Heart left ventricle (tissue), 16 donors: Measurements from ENCODE around the gene EIF3A. TPM values are rescaled to one million over a fixed set of nuclear protein-coding genes. Genes with fewer than 3 reads are reported as not detected.
"Not testable (repeated sequence)": the region's sequence is repeated elsewhere in the genome, so short reads cannot be mapped to it uniquely, and the experiment has no call there.

ENCODE experiments used
- ATAC-seq, 4 donors: fragments of 200-7000 bp; cut with Tn5 transposase; one replicate each; pipeline ENCODE4 v1.9.1; 2020 to 2022; ENCODE audit warnings: moderate library complexity in 4 of 4, mild to moderate bottlenecking in 3 of 4, moderate number of reproducible peaks in 1 of 4
- DNase-seq, 5 donors: peaks; one replicate each; pipeline ENCODE4 v3.0.0-alpha.2; 2020
- H3K27ac ChIP-seq, 12 donors: fragments of 200-600 bp; sonication (generic) in 4 of 12; one replicate each; pipeline versions ENCODE4 v1.5.0 to v1.8.0; 2016 to 2022; ENCODE audit warnings: mild to moderate bottlenecking in 2 of 12
- H3K27me3 ChIP-seq, 9 donors: fragments of 200-600 bp; sonication (generic) in 2 of 9; one replicate each; pipeline versions ENCODE4 v1.5.1 to v1.8.0; 2016 to 2022; ENCODE audit warnings: mild to moderate bottlenecking in 3 of 9
- H3K36me3 ChIP-seq, 9 donors: fragments of 200-600 bp; sonication (generic) in 2 of 9; one replicate each; pipeline versions ENCODE4 v1.5.0 to v1.8.0; 2018 to 2022; ENCODE audit warnings: mild to moderate bottlenecking in 2 of 9
- H3K4me1 ChIP-seq, 12 donors: fragments of 200-600 bp; sonication (generic) in 4 of 12; one replicate each; pipeline versions ENCODE4 v1.5.0 to v1.8.0; 2016 to 2022; ENCODE audit warnings: mild to moderate bottlenecking in 3 of 12
- H3K4me3 ChIP-seq, 12 donors: fragments of 200-600 bp; sonication (generic) in 4 of 12; one replicate each; pipeline versions ENCODE4 v1.5.0 to v1.8.0; 2017 to 2022; ENCODE audit warnings: mild to moderate bottlenecking in 9 of 12, moderate library complexity in 4 of 12
- H3K9me3 ChIP-seq, 12 donors: fragments of 200-600 bp; sonication (generic) in 4 of 12; one replicate each; pipeline versions ENCODE4 v1.5.0 to v1.8.0; 2016 to 2022; ENCODE audit warnings: mild to moderate bottlenecking in 1 of 12
- POLR2A ChIP-seq, 2 donors: fragments of 450-650 bp; IDR thresholded peaks; one replicate each; pipeline ENCODE4 v1.6.1; 2017; ENCODE audit warnings: antibody characterized with exemption in 2 of 2, mild to moderate bottlenecking in 2 of 2, moderate library complexity in 2 of 2
- WGBS, 4 donors: extraction: QIAGEN DNeasy Blood & Tissue Kit in 2 of 4; methylation state at CpG; one replicate each; pipeline versions ENCODE4 v1.1.5 to v1.1.7; 2013 to 2018; 5-methylcytosine and 5-hydroxymethylcytosine counted together
- intact Hi-C, 10 donors: fragments of 100-400 bp; cut with DNase I; formaldehyde crosslinking; loops; one replicate each; pipeline versions ENCODE4 v1.11.1 to v1.14.2; 2022
- polyA plus RNA-seq, 2 donors: library from polyadenylated mRNA; stranded (reverse); fragments of 200-250 nt; gene quantifications; one replicate each; pipeline ENCODE4 v1.2.3, GENCODE V29; 2013
- total RNA-seq, 9 donors: library from RNA; depleted of rRNA in 2 of 9; stranded (reverse); fragments of >200 nt in 2 of 9; fragmentation: NEBNext Ultra II Directional in 3 of 9; extraction: Animal tissue kit (Norgen Biotek cat#: 25700) in 3 of 9; gene quantifications; one replicate each; pipeline versions ENCODE4 v1.1.0 to v1.2.4, GENCODE V29; 2016 to 2023
- TF ChIP-seq, protein P1 (sequence below), 12 donors: fragments of 200-600 bp; sonication (generic) in 4 of 12; IDR thresholded peaks; one replicate each; pipeline versions ENCODE4 v1.5.0 to v1.8.0; 2018 to 2022; ENCODE audit warnings: antibody characterized with exemption in 12 of 12, mild to moderate bottlenecking in 5 of 12
- donor health status: ischemic (EF 13 %, LVEDD 7.1; RV severe dilation, severe dysfunction).
- donor health status: healthy with polysubstance abuse.
- donor health status: DM: no; HTN: yes; CAD: no.
- donor health status: DM: no; HTN: no; CAD: no.
- donor health status: ischemic (EF 25% LVEDD 6.9; RV normal size, moderate dysfunction).
- donor health status: ischemic (EF 25% LVEDD 5.7; RV mildly dilated, moderate dysfunction).
- donor health status: healthy.
- donor health status: DM: yes; HTN: yes; CAD: no.
- donor health status: ischemic (EF 35%, LVEDD 5.7; RV mildly dilated, moderate dysfunction).
- donor health status: nonischemic (EF 11% LVEDD 7.7; RV severe dilation, severe dysfunction).
- donor health status: DM: yes; HTN: yes; CAD: no.
- donor health status: PGD.
- donor health status: ischemic (EF 29% LVEDD 5.4; RV normal size, mild dysfunction).
- donor health status: nonischemic (EF 23%, LVEDD 6.1; RV moderate dilation, normal function).

EIF3A gene
- total and polyA plus RNA-seq, 11 donors: 41.9 to 143 (median 103) TPM

DNA sequence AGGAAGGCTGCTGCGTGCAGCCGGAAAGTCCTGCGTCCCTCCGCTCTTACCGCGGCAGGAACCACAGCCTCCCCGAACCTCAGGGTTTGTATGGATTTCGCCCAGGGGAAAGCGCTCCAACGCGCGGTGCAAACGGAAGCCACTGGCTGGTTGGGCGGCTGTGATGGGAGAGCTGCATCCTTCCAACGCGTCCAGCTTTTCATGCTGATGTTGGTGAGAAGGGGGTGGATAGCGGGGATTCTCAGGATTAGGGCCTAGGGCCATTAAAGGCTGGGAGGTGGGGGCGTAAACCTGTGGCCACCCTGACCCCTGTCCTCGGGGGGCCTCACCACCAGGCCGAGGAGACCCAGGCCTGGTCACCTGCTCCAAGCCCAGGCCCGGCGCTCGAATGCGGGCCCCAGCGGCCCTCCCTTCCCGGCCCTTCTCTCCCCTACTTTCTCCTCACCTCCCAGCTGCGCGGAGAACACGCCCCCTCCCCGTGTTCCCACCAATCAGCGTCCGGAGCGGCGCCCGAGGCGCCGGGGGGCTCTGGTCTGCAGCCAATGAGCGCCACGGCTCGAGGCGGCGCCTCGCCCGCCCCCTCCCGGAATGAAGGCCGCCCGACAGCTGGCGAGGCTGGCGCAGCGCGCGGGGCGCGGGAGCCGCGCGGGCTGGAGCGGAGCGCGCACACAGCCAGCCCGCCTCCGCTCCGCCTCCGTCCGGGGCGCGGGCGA lies 51.6 kb downstream of the EIF3A start:
- peak; percentile 59 to 81 (median 78) for ATAC-seq
- intact Hi-C loops: loop anchor here in 7 of 10 donors (2.0 to 10.0 kb wide), 8 partner anchors 62 to 464 kb away; partner anchors contain the start of gene CACUL1 (in 2 of the 7)
- peaks cover 0 to 5% (median 0%) of the 10 kb centered on the region in 9 donors for H3K27me3 ChIP-seq
- peak; percentile 89 to 95 (median 92) for DNase-seq
- TF ChIP-seq, protein P1, sequence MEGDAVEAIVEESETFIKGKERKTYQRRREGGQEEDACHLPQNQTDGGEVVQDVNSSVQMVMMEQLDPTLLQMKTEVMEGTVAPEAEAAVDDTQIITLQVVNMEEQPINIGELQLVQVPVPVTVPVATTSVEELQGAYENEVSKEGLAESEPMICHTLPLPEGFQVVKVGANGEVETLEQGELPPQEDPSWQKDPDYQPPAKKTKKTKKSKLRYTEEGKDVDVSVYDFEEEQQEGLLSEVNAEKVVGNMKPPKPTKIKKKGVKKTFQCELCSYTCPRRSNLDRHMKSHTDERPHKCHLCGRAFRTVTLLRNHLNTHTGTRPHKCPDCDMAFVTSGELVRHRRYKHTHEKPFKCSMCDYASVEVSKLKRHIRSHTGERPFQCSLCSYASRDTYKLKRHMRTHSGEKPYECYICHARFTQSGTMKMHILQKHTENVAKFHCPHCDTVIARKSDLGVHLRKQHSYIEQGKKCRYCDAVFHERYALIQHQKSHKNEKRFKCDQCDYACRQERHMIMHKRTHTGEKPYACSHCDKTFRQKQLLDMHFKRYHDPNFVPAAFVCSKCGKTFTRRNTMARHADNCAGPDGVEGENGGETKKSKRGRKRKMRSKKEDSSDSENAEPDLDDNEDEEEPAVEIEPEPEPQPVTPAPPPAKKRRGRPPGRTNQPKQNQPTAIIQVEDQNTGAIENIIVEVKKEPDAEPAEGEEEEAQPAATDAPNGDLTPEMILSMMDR (IDR thresholded peaks at IDR 0.05): peak in 10 of 12 donors; percentile 13 to 54 (median 28)
- peak in 1 of 2 donors; percentile 32 for TF ChIP-seq POLR2A (IDR thresholded peaks at IDR 0.05)
- peak overlapping the region in 11 of 12 donors; percentile 14 to 86 (median 63) for H3K4me3 ChIP-seq
- peaks cover 0 to 53% (median 23%) of the 10 kb centered on the region in 12 donors for H3K4me1 ChIP-seq
- H3K9me3 ChIP-seq: no peaks in the 10 kb centered on the region
- 4 to 15% (median 8%) methylated on average over 29 to 68 of the region's 68 CpGs for WGBS, 4 donors
- peak overlapping the region in 11 of 12 donors; percentile 27 to 88 (median 77) for H3K27ac ChIP-seq
- H3K36me3 ChIP-seq: peaks cover 0 to 23% (median 19%) of the 10 kb centered on the region in 9 donors

DNA sequence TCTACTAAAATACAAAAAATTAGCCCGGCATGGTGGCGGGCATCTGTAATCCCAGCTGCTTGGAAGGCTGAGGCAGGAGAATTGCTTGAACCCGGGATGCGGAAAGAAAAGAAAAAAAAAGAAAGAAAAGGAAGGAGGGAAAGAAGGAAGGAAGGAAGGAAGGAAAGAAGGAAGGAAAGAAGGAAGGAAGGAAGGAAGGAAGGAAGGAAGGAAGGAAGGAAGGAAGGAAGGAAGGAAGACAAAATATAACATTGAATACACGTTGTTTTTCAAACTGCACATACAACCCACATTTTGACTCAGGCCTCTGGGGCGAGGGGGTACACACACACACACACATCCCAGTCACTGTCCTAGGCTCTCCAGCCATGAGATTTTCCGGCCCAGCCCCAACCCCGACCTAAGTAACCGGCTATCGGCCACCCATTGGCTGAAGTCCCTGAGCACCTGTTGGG lies 52.1 kb downstream of the EIF3A start:
- 64 to 65% (median 64%) methylated on average over 10 of the region's 10 CpGs for WGBS, 4 donors
- Histone ChIP-seq H3K4me3 (peak overlapping the region in 10 of 12 donors; percentile 47 to 86 (median 64)), H3K36me3 (peaks cover 0 to 18% (median 13%) of the 10 kb centered on the region in 9 donors), H3K4me1 (peaks cover 0 to 53% (median 23%) of the 10 kb centered on the region in 12 donors), H3K27ac (peak overlapping the region in 9 of 12 donors; percentile 51 to 88 (median 77))
- ATAC-seq, DNase-seq, H3K27me3 ChIP-seq, H3K9me3 ChIP-seq: not testable (repeated sequence)
- intact Hi-C loops: loop anchor here in 7 of 10 donors (2.0 to 10.0 kb wide), 8 partner anchors 61 to 464 kb away; partner anchors contain the start of gene CACUL1 (in 2 of the 7)

DNA sequence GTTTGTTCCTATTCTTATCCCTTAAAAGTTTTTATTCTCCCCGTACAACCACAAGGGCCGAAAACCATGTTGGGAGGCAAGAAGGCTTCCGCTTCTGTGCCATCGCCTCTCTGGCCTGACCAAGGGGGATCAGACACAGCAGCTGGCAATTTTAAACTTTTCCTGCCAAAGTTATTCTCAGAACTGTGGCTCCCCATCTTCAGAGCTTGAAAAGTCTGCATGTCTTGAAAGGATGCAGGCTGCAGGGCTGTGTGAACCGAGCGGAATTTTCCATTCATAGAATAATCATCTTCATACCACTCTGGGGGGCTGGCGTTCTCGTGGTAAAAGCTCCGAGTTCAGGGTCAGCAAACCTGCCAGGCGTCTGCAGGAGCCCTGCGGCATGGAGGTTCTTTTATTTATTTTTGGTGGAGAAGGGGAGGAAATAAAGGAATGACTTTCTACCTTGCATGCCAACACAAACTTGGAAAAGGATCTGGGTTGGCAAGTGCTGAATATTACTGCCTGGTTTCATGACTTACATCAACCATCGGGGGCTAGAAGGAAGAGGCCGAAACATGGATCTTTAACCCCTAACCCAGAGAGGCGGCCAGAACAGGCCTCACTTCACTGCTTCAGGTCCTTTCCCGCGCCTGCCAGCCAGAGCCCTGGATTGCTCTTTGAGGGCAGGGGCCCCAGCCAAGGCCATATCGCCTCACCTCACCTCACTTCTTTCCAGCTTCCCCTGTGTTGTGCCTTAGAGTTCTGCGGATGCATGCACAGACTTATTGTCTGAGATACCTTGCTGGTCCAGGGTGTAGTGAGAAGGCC lies 54.1 kb downstream of the EIF3A start:
- 66 to 74% (median 69%) methylated on average over 17 to 18 of the region's 18 CpGs for WGBS, 4 donors
- intact Hi-C loops: loop anchor here in 7 of 10 donors (5.0 to 10.0 kb wide), 7 partner anchors 59 to 462 kb away; partner anchors contain the start of gene CACUL1 (in 2 of the 7)
- peaks cover 0 to 5% (median 0%) of the 10 kb centered on the region in 9 donors for H3K27me3 ChIP-seq
- DNase-seq: no peak
- H3K9me3 ChIP-seq: no peaks in the 10 kb centered on the region
- no peaks in the 10 kb centered on the region for H3K36me3 ChIP-seq
- peaks cover 0 to 47% (median 23%) of the 10 kb centered on the region in 12 donors for H3K4me1 ChIP-seq
- no peak for ATAC-seq
- H3K27ac ChIP-seq: peak overlapping the region in 11 of 12 donors; percentile 47 to 95 (median 87)
- TF ChIP-seq, protein P1 (IDR thresholded peaks at IDR 0.05): no peak
- no peak for TF ChIP-seq POLR2A (IDR thresholded peaks at IDR 0.05)
- H3K4me3 ChIP-seq: no peak overlapping the region

DNA sequence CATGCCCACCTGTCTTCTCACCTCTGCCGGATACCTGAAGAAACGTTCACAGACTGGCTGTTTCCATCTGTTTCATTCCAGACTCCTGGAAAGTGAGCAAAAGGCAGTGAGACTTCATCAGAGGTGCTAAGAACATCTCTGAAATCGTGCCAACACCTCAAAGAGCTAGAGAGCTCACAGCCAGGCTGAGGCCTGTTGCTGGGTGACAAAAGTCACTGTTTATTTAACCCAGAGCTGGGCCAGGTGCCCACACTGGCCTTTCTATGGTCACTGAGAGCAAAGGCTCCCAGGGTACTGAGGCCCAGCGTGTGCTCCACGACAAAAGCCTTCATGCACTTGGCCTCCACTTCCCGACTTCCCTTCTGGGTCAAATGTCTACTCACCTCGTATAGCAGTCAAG lies 54.8 kb downstream of the EIF3A start:
- no peak overlapping the region for H3K4me3 ChIP-seq
- H3K36me3 ChIP-seq: no peaks in the 10 kb centered on the region
- H3K27me3 ChIP-seq: peaks cover 0 to 5% (median 0%) of the 10 kb centered on the region in 9 donors
- peaks cover 0 to 40% (median 20%) of the 10 kb centered on the region in 12 donors for H3K4me1 ChIP-seq
- peak; percentile 61 to 87 (median 73) for ATAC-seq
- H3K27ac ChIP-seq: peak overlapping the region in 11 of 12 donors; percentile 73 to 95 (median 87)
- intact Hi-C loops: loop anchor here in 7 of 10 donors (2.0 to 10.0 kb wide), 8 partner anchors 58 to 461 kb away; partner anchors contain the start of gene CACUL1 (in 2 of the 7)
- no peak for TF ChIP-seq POLR2A (IDR thresholded peaks at IDR 0.05)
- TF ChIP-seq, protein P1 (IDR thresholded peaks at IDR 0.05): no peak
- WGBS, 4 donors: 32 to 49% (median 39%) methylated on average over 7 of the region's 7 CpGs
- no peaks in the 10 kb centered on the region for H3K9me3 ChIP-seq
- peak; percentile 63 to 84 (median 70) for DNase-seq
